ENCODE measurements around the gene UBE2D1.
A peak's percentile ranks its signal among the peaks of the same experiment; 100 is the strongest.

Gene UBE2D1

GRCh38 chr10:58371473-58371872 is 36.7 kb downstream of the UBE2D1 start:
- Histone ChIP-seq H3K27ac (no peak overlapping the region), H3K4me3 (no peak overlapping the region)

GRCh38 chr10:58372607-58373441 is 38.0 kb downstream of the UBE2D1 start:
- Histone ChIP-seq H3K27ac (no peak overlapping the region), H3K4me3 (no peak overlapping the region)

GRCh38 chr10:58373442-58373827 is 38.6 kb downstream of the UBE2D1 start:
- no peak overlapping the region for H3K4me3 ChIP-seq
- H3K27ac ChIP-seq = no peak overlapping the region

GRCh38 chr10:58382489-58382995 is 47.7 kb downstream of the UBE2D1 start:
- Histone ChIP-seq H3K4me3 (no peak overlapping the region), H3K27ac (no peak overlapping the region)

- Histone ChIP-seq H3K4me3 (peak overlapping the region in 4 of 7 experiments; percentile 81 to 93 (median 86)), H3K27ac (peak overlapping the region in 19 of 21 experiments; percentile 37 to 93 (median 88))
Observed at GRCh38 chr10:58384095-58384494, 49.3 kb downstream of the UBE2D1 start.

- H3K27ac ChIP-seq = peak overlapping the region; percentile 77 to 93 (median 88)
- peak overlapping the region; percentile 57 to 93 (median 83) for H3K4me3 ChIP-seq
Observed at GRCh38 chr10:58384544-58384998, 49.8 kb downstream of the UBE2D1 start.

- H3K4me3 ChIP-seq = peak within 1 kb of the TSS; percentile 57 to 93 (median 83)
- H3K27ac ChIP-seq = peak within 1 kb of the TSS; percentile 77 to 93 (median 88)
Observed at GRCh38 chr10:58384999-58385783, 50.4 kb downstream of the UBE2D1 start, which contains the start of gene TFAM. Gene TFAM, plus strand, starts transcription at chr10:58385410. Its CDS starts 138 bp downstream, at chr10:58385548.

GRCh38 chr10:58385784-58386112 is 50.9 kb downstream of the UBE2D1 start:
- Histone ChIP-seq H3K27ac (peak overlapping the region; percentile 77 to 93 (median 88)), H3K4me3 (peak overlapping the region; percentile 57 to 93 (median 83))

- H3K27ac ChIP-seq = no peak overlapping the region
Observed at GRCh38 chr10:58389024-58389423, 54.2 kb downstream of the UBE2D1 start.

GRCh38 chr10:58393317-58393716 is 58.5 kb downstream of the UBE2D1 start:
- H3K27ac ChIP-seq = no peak overlapping the region
- no peak overlapping the region for H3K4me3 ChIP-seq

More at GRCh38 chr10:58389024-58389423, 54.2 kb downstream of the UBE2D1 start:
- no peak overlapping the region for H3K4me3 ChIP-seq

- Histone ChIP-seq H3K4me3 (no peak overlapping the region), H3K27ac (no peak overlapping the region)
Observed at GRCh38 chr10:58394471-58394870, 59.7 kb downstream of the UBE2D1 start.

- no peak overlapping the region for H3K4me3 ChIP-seq
- H3K27ac ChIP-seq = no peak overlapping the region
Observed at GRCh38 chr10:58396057-58396456, 61.3 kb downstream of the UBE2D1 start.

GRCh38 chr10:58397830-58398229 is 63.0 kb downstream of the UBE2D1 start:
- Histone ChIP-seq H3K27ac (no peak overlapping the region), H3K4me3 (no peak overlapping the region)

GRCh38 chr10:58399410-58399809 is 64.6 kb downstream of the UBE2D1 start:
- Histone ChIP-seq H3K27ac (no peak overlapping the region), H3K4me3 (no peak overlapping the region)

GRCh38 chr10:58400609-58401008 is 65.8 kb downstream of the UBE2D1 start:
- Histone ChIP-seq H3K27ac (no peak overlapping the region), H3K4me3 (no peak overlapping the region)

- Histone ChIP-seq H3K27ac (no peak overlapping the region), H3K4me3 (no peak overlapping the region)
Observed at GRCh38 chr10:58404001-58404400, 69.2 kb downstream of the UBE2D1 start.

- H3K27ac ChIP-seq = no peak overlapping the region
- no peak overlapping the region for H3K4me3 ChIP-seq
Observed at GRCh38 chr10:58409956-58410610, 75.3 kb downstream of the UBE2D1 start.

- no peak overlapping the region for H3K27ac ChIP-seq
- no peak overlapping the region for H3K4me3 ChIP-seq
Observed at GRCh38 chr10:58412502-58412961, 77.7 kb downstream of the UBE2D1 start.

GRCh38 chr10:58414270-58415041 is 79.7 kb downstream of the UBE2D1 start:
- H3K27ac ChIP-seq = peak overlapping the region in 4 of 21 experiments; percentile 0 to 38 (median 16)
- no peak overlapping the region for H3K4me3 ChIP-seq

All from skin epidermis (tissue), 12 donors.